HepG2 (cell line): ENCODE data around the gene NOL4L. TPM values are rescaled to one million over a fixed set of nuclear protein-coding genes. Genes with fewer than 3 reads are reported as not detected.

Experiments
- ATAC-seq: fragments of 200-7000 bp; cut with Tn5 transposase; 3 replicates; pipeline ENCODE4 v1.9.1; 2020; ENCODE audit warnings: mild to moderate bottlenecking, moderate library complexity
- BruUV-seq: library from RNA; stranded (reverse); fragments of 400-500 nt; replicated peaks from 2 replicates; lab custom pipeline; 2021; lab: Mats Ljungman, UMichigan
- CTCF ChIA-PET: fragments of 300-600 bp; formaldehyde crosslinking; extraction: SDS; loops from one replicate; lab custom pipeline; 2021; ENCODE audit warnings: low total read pairs, inconsistent platforms, low intra/inter-chr PET ratio; lab: Yijun Ruan, JAX
- POLR2A ChIA-PET: fragments of 350-600 bp; sonication (Branson Sonifier 250); formaldehyde crosslinking; loops from one replicate; lab custom pipeline; 2020; ENCODE audit warnings: antibody characterized with exemption, inconsistent platforms; lab: Yijun Ruan, JAX
- DNase-seq: peaks from one replicate; pipeline ENCODE4 v3.0.0-alpha.2; 2015; ENCODE audit warnings: low spot score
- FAIRE-seq: peaks from 3 replicates; lab custom pipeline; 2011; peaks lifted over from hg19 to GRCh38; lab: Jason Lieb, UNC
- H2AFZ ChIP-seq: one replicate; pipeline ENCODE4 v1.6.1; 2011; ENCODE audit warnings: low read length, inconsistent platforms
- H3K27ac ChIP-seq: fragments of 300-600 bp; 3 replicates; pipeline ENCODE4 v1.8.0; 2011; ENCODE audit warnings: mixed run types, mild to moderate bottlenecking, mixed read lengths, low read length, inconsistent platforms; ENCODE audit not compliant: insufficient read depth; ENCODE audit errors: extremely low read length
- H3K27me3 ChIP-seq, 2 experiments: fragments of 200-600 bp in 1 of 2; 2 replicates in 1 of 2; 3 replicates in 1 of 2; pipeline versions ENCODE4 v1.6.0 to v1.8.0; 2011; ENCODE audit warnings: low read length in 2 of 2, mild to moderate bottlenecking in 2 of 2, moderate library complexity in 2 of 2, inconsistent platforms in 1 of 2; ENCODE audit not compliant: insufficient read depth in 2 of 2, control insufficient read depth in 1 of 2
- H3K36me3 ChIP-seq, 2 experiments: fragments of 200-600 bp in 1 of 2; replicated peaks in 1 of 2; 2 replicates in 1 of 2; 3 replicates in 1 of 2; pipeline versions ENCODE4 v1.5.1 to v1.8.0; 2011; ENCODE audit warnings: low read length in 2 of 2, inconsistent platforms in 1 of 2; ENCODE audit not compliant: insufficient read depth in 2 of 2, control insufficient read depth in 1 of 2
- H3K4me1 ChIP-seq: 2 replicates; pipeline ENCODE4 v1.5.1; 2012; ENCODE audit warnings: low read length, inconsistent platforms; ENCODE audit not compliant: insufficient read depth
- H3K4me2 ChIP-seq: 2 replicates; pipeline ENCODE4 v1.6.0; 2011; ENCODE audit warnings: low read depth, low read length, inconsistent platforms
- H3K4me3 ChIP-seq, 3 experiments: fragments of 200-600 bp in 1 of 3; sonication (generic), shearing (Covaris generic) in 1 of 3; replicated peaks in 1 of 3; 2 replicates each; pipeline ENCODE4 v1.5.1; 2011 to 2016; ENCODE audit warnings: low read length in 3 of 3, inconsistent platforms in 2 of 3, low read depth in 2 of 3, mild to moderate bottlenecking in 2 of 3, control low read depth in 1 of 3, mixed read lengths in 1 of 3; ENCODE audit not compliant: insufficient read depth in 1 of 3
- H3K79me2 ChIP-seq: one replicate; pipeline ENCODE4 v1.6.1; 2011; ENCODE audit warnings: low read length, inconsistent platforms; ENCODE audit not compliant: insufficient read depth
- H3K9ac ChIP-seq: 2 replicates; pipeline ENCODE4 v1.6.0; 2011; ENCODE audit warnings: mild to moderate bottlenecking, low read depth, low read length, inconsistent platforms; ENCODE audit not compliant: insufficient read depth
- H3K9me3 ChIP-seq: 2 replicates; pipeline ENCODE4 v1.5.1; 2012; ENCODE audit warnings: mild to moderate bottlenecking, low read length
- H4K20me1 ChIP-seq: 2 replicates; pipeline ENCODE4 v1.6.0; 2011; ENCODE audit warnings: inconsistent platforms, mild to moderate bottlenecking, low read length, moderate library complexity; ENCODE audit not compliant: insufficient read depth
- CCAR2 ChIP-seq: fragments of 200-400 bp; formaldehyde crosslinking; optimal IDR thresholded peaks from 2 replicates; pipeline ENCODE3; 2018; ENCODE audit warnings: low read depth, mild to moderate bottlenecking, low read length, moderate library complexity
- DMAP1 ChIP-seq: IDR thresholded peaks from 2 replicates; pipeline ENCODE4 v1.6.1; 2016
- DNMT3B ChIP-seq: conservative IDR thresholded peaks from 2 replicates; pipeline ENCODE4 v1.6.1; 2016; ENCODE audit warnings: missing biosample characterization, control low read depth
- GATAD1 ChIP-seq: IDR thresholded peaks from 2 replicates; pipeline ENCODE4 v1.6.1; 2016; ENCODE audit warnings: missing genetic modification reagents, missing compliant biosample characterization
- NFIC ChIP-seq: IDR thresholded peaks from 2 replicates; pipeline ENCODE4 v1.6.1; 2012; ENCODE audit warnings: mild to moderate bottlenecking, low read length, inconsistent platforms
- NR3C1 ChIP-seq: sonication (generic); formaldehyde crosslinking; IDR thresholded peaks from 2 replicates; pipeline ENCODE4 v1.4.0; 2020; ENCODE audit warnings: missing genetic modification reagents
- PHF20 ChIP-seq: sonication (generic); formaldehyde crosslinking; IDR thresholded peaks from 2 replicates; pipeline ENCODE4 v1.5.0; 2020; ENCODE audit warnings: mild to moderate bottlenecking, missing genetic modification reagents
- PLRG1 ChIP-seq: fragments of 450-650 bp; conservative IDR thresholded peaks from 2 replicates; pipeline ENCODE4 v1.6.1; 2016
- POGZ ChIP-seq: sonication (generic); formaldehyde crosslinking; IDR thresholded peaks from 2 replicates; pipeline ENCODE4 v1.4.0; 2020; ENCODE audit warnings: mild to moderate bottlenecking, missing genetic modification reagents
- PRPF4 ChIP-seq: fragments of 200-400 bp; formaldehyde crosslinking; IDR thresholded peaks from 2 replicates; pipeline ENCODE4 v1.6.1; 2016; ENCODE audit warnings: low read length, low read depth; ENCODE audit not compliant: poor library complexity, severe bottlenecking
- RBAK ChIP-seq: sonication (generic); formaldehyde crosslinking; IDR thresholded peaks from 2 replicates; pipeline ENCODE4 v1.5.1; 2020; ENCODE audit warnings: mild to moderate bottlenecking, missing genetic modification reagents
- STAT5B ChIP-seq: sonication (generic); formaldehyde crosslinking; IDR thresholded peaks from 2 replicates; pipeline ENCODE4 v1.4.0; 2020; ENCODE audit warnings: missing genetic modification reagents
- ZKSCAN1 ChIP-seq: fragments of 150-350 bp; IDR thresholded peaks from 2 replicates; pipeline ENCODE4 v1.6.1; 2014; ENCODE audit warnings: low read length
- ZNF232 ChIP-seq: sonication (generic); formaldehyde crosslinking; IDR thresholded peaks from 2 replicates; pipeline ENCODE4 v1.4.0; 2020; ENCODE audit warnings: missing genetic modification reagents, borderline replicate concordance
- ZNF326 ChIP-seq: sonication (generic); formaldehyde crosslinking; IDR thresholded peaks from 2 replicates; pipeline ENCODE4 v1.4.0; 2020; ENCODE audit warnings: missing genetic modification reagents, borderline replicate concordance
- ZNF354B ChIP-seq: sonication (generic); formaldehyde crosslinking; IDR thresholded peaks from 2 replicates; pipeline ENCODE4 v1.8.0; 2022; ENCODE audit warnings: mild to moderate bottlenecking, missing genetic modification reagents
- ZNF709 ChIP-seq: sonication (generic); formaldehyde crosslinking; IDR thresholded peaks from 2 replicates; pipeline ENCODE4 v1.5.0; 2020; ENCODE audit warnings: mild to moderate bottlenecking, missing genetic modification reagents
- ZNF768 ChIP-seq: sonication (generic); formaldehyde crosslinking; IDR thresholded peaks from 2 replicates; pipeline ENCODE4 v1.4.0; 2020; ENCODE audit warnings: missing genetic modification reagents
- ZNF790 ChIP-seq: sonication (generic); formaldehyde crosslinking; IDR thresholded peaks from 2 replicates; pipeline ENCODE4 v1.8.0; 2022; ENCODE audit warnings: missing genetic modification reagents, mild to moderate bottlenecking, borderline replicate concordance
- ZSCAN25 ChIP-seq: sonication (generic); formaldehyde crosslinking; IDR thresholded peaks from 2 replicates; pipeline ENCODE4 v1.8.0; 2022; ENCODE audit warnings: mild to moderate bottlenecking, missing genetic modification reagents
- WGBS: methylation state at CpG from one replicate; pipeline ENCODE4 v1.1.6; 2017; ENCODE audit warnings: low lambda C conversion rate; 5-methylcytosine and 5-hydroxymethylcytosine counted together
- in situ Hi-C: cut with HindIII; loops from 2 replicates; pipeline ENCODE4 v1.10.0; 2017; ENCODE audit warnings: low pct_unique_long_range_greater_than_20kb; ENCODE audit not compliant: extremely low pct_ligation_motif_present
- intact Hi-C: fragments of 100-400 bp; cut with micrococcal nuclease; formaldehyde crosslinking; loops from one replicate; pipeline ENCODE4 v1.10.0; 2022; ENCODE audit not compliant: unreplicated experiment
- polyA plus RNA-seq, 8 experiments: library from polyadenylated mRNA; depleted of rRNA in 3 of 8; stranded (reverse) in 7 of 8; unstranded in 1 of 8; fragments of >200 nt; fragmentation: Illumina TruSeq in 4 of 8; extraction: Trizol in 4 of 8; gene quantifications; 2 replicates each; pipeline versions ENCODE4 v1.2.1 to v1.2.3, GENCODE V29; 2011 to 2016; ENCODE audit warnings: low read depth in 4 of 8, missing spikeins in 1 of 8, mixed read lengths in 1 of 8; ENCODE audit not compliant: insufficient read depth in 1 of 8
- total RNA-seq, 5 experiments: library from RNA; depleted of rRNA; stranded (reverse); fragments of >200 nt; fragmentation: Illumina TruSeq; extraction: Trizol; gene quantifications; 2 replicates each; pipeline ENCODE4 v1.2.3, GENCODE V29; 2016; ENCODE audit warnings: low read depth in 1 of 5
- TF ChIP-seq, protein P1 (sequence below): sonication (generic); formaldehyde crosslinking; IDR thresholded peaks from 2 replicates; pipeline ENCODE4 v1.4.0; 2020; ENCODE audit warnings: mild to moderate bottlenecking, missing genetic modification reagents
- TF ChIP-seq, protein P2 (sequence below): sonication (generic); formaldehyde crosslinking; IDR thresholded peaks from 2 replicates; pipeline ENCODE4 v1.5.0; 2020; ENCODE audit warnings: missing genetic modification reagents
- TF ChIP-seq, protein P3 (sequence below): sonication (generic); formaldehyde crosslinking; IDR thresholded peaks from 2 replicates; pipeline ENCODE4 v1.4.0; 2020; ENCODE audit warnings: missing genetic modification reagents

The NOL4L gene
- total and polyA plus RNA-seq, 2 of the 13 experiments (the other 11 are each of a cell fraction or from before 2014, with no cell fraction given) = 16.6 to 35.4 TPM

DNA sequence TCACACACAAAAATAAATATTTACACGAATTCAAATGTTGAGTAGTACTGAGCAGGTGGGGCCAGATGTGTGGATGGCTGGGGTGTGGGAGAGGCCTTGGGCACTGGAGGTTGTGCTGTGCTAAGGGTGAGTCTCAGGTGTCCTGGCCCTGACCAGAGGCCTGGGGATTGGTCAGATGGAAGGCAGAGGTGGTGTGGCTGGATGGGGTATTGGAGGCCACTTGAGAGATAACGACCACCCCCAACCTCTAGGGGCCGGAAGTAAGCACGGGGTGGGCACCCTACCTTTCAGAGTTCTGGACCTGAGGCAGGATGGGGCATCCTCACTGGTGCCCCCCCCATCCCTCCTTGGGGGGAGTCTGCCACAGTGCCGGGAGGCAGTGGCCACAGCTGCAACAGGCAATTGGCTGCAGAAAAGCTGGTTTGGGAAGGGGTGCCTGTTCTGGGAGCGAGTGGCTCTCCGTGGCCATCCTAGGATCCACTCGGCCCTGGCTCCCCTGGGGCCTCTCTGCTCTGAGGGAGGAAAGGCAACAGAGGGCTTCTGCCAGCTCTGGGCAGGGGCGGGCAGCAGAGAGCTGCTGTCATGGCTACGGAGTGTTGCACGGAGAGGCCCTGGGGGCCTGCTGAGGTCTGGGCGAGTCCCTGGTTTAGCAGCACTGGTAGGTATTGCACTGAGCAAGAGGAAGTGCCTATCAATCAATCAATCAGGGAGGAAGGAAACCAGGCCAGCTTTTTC lies 139.4 kb downstream of the NOL4L start:
- FAIRE-seq (no peak), ATAC-seq (peak; percentile 13), DNase-seq (no peak)
- Histone ChIP-seq H3K4me3 (no peak overlapping the region), H3K4me2 (no peak overlapping the region), H3K9ac (no peak overlapping the region), H3K79me2 (no peaks in the 10 kb centered on the region), H3K9me3 (no peaks in the 10 kb centered on the region), H3K4me1 (peaks cover 32% of the 10 kb centered on the region), H3K36me3 (peaks cover 31 to 78% of the 10 kb centered on the region in 2 experiments), H3K27me3 (no peaks in the 10 kb centered on the region), H2AFZ (no peak overlapping the region), H3K27ac (no peak overlapping the region), H4K20me1 (peaks cover 19% of the 10 kb centered on the region; the same call in 1 of the 2 replicates)
- intact Hi-C loops = no loop called here
- no TSS peak for BruUV-seq
- ChIA-PET CTCF (no interaction called here), POLR2A (interaction anchor here (0.8 to 1.0 kb wide), 2 partner anchors 10 to 81 kb away, joined by 3 read pairs; no protein-coding TSS in a partner anchor)
- in situ Hi-C loops = no loop called here
- WGBS = 89% methylated on average over 11 of the region's 12 CpGs
- TF ChIP-seq DMAP1 (peak; percentile 38; the same call in 1 of the 2 replicates), PHF20 (CRISPR knock-in tag) (no peak), DNMT3B (CRISPR knock-in tag) (no peak), RBAK (no peak), CCAR2 (no peak), NR3C1 (CRISPR knock-in tag) (no peak), ZNF709 (CRISPR knock-in tag) (no peak), ZNF354B (CRISPR knock-in tag) (no peak), PLRG1 (no peak), ZNF790 (CRISPR knock-in tag) (no peak), ZKSCAN1 (no peak), ZSCAN25 (CRISPR knock-in tag) (no peak), STAT5B (CRISPR knock-in tag) (no peak), PRPF4 (no peak), GATAD1 (CRISPR knock-in tag) (0 out of 2 replicates have a peak, but pooled peaks have one; percentile 5), ZNF232 (CRISPR knock-in tag) (no peak), ZNF326 (CRISPR knock-in tag) (no peak), NFIC (no peak), POGZ (CRISPR knock-in tag) (no peak), ZNF768 (CRISPR knock-in tag) (no peak)
- TF ChIP-seq, protein P1, sequence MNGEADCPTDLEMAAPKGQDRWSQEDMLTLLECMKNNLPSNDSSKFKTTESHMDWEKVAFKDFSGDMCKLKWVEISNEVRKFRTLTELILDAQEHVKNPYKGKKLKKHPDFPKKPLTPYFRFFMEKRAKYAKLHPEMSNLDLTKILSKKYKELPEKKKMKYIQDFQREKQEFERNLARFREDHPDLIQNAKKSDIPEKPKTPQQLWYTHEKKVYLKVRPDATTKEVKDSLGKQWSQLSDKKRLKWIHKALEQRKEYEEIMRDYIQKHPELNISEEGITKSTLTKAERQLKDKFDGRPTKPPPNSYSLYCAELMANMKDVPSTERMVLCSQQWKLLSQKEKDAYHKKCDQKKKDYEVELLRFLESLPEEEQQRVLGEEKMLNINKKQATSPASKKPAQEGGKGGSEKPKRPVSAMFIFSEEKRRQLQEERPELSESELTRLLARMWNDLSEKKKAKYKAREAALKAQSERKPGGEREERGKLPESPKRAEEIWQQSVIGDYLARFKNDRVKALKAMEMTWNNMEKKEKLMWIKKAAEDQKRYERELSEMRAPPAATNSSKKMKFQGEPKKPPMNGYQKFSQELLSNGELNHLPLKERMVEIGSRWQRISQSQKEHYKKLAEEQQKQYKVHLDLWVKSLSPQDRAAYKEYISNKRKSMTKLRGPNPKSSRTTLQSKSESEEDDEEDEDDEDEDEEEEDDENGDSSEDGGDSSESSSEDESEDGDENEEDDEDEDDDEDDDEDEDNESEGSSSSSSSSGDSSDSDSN = no peak
- TF ChIP-seq, protein P2, sequence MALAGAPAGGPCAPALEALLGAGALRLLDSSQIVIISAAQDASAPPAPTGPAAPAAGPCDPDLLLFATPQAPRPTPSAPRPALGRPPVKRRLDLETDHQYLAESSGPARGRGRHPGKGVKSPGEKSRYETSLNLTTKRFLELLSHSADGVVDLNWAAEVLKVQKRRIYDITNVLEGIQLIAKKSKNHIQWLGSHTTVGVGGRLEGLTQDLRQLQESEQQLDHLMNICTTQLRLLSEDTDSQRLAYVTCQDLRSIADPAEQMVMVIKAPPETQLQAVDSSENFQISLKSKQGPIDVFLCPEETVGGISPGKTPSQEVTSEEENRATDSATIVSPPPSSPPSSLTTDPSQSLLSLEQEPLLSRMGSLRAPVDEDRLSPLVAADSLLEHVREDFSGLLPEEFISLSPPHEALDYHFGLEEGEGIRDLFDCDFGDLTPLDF (CRISPR knock-in tag) = no peak
- TF ChIP-seq, protein P3, sequence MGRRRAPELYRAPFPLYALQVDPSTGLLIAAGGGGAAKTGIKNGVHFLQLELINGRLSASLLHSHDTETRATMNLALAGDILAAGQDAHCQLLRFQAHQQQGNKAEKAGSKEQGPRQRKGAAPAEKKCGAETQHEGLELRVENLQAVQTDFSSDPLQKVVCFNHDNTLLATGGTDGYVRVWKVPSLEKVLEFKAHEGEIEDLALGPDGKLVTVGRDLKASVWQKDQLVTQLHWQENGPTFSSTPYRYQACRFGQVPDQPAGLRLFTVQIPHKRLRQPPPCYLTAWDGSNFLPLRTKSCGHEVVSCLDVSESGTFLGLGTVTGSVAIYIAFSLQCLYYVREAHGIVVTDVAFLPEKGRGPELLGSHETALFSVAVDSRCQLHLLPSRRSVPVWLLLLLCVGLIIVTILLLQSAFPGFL = no peak
